H9 (cell line): Measurements from ENCODE around the gene BMPR1A. TPM values are rescaled to one million over a fixed set of nuclear protein-coding genes. Genes with fewer than 3 reads are reported as not detected.

Experiments
- DNase-seq: peaks from one replicate; pipeline ENCODE4 v3.0.0-alpha.2; 2017
- H2AFZ ChIP-seq: one replicate; pipeline ENCODE4 v1.6.1; 2013; ENCODE audit warnings: mild to moderate bottlenecking, low read length, control low read depth, moderate library complexity
- H2AK5ac ChIP-seq: 2 replicates; pipeline ENCODE4 v1.6.1; 2013; ENCODE audit warnings: low read length, control low read depth, mixed read lengths; ENCODE audit not compliant: insufficient read length
- H2BK120ac ChIP-seq: one replicate; pipeline ENCODE4 v1.6.1; 2013; ENCODE audit warnings: low read depth, mild to moderate bottlenecking, low read length, control low read depth, inconsistent platforms; ENCODE audit not compliant: poor library complexity, severe bottlenecking
- H2BK12ac ChIP-seq: 2 replicates; pipeline ENCODE4 v1.6.1; 2013; ENCODE audit warnings: low read length, control low read depth, mixed read lengths, low read depth; ENCODE audit not compliant: insufficient read length
- H2BK15ac ChIP-seq: 2 replicates; pipeline ENCODE4 v1.6.1; 2013; ENCODE audit warnings: low read depth, low read length, control low read depth
- H2BK20ac ChIP-seq: one replicate; pipeline ENCODE4 v1.6.1; 2013; ENCODE audit warnings: low read depth, mild to moderate bottlenecking, low read length, control low read depth, inconsistent platforms; ENCODE audit not compliant: poor library complexity, severe bottlenecking
- H2BK5ac ChIP-seq: 2 replicates; pipeline ENCODE4 v1.6.1; 2013; ENCODE audit warnings: low read length, control low read depth, mixed read lengths; ENCODE audit not compliant: insufficient read length
- H3K14ac ChIP-seq: 2 replicates; pipeline ENCODE4 v1.6.1; 2013; ENCODE audit warnings: low read length, control low read depth; ENCODE audit not compliant: insufficient read depth
- H3K18ac ChIP-seq: 2 replicates; pipeline ENCODE4 v1.6.1; 2013; ENCODE audit warnings: low read depth, mild to moderate bottlenecking, mixed read lengths, low read length, control low read depth; ENCODE audit not compliant: insufficient read length
- H3K23ac ChIP-seq: 2 replicates; pipeline ENCODE4 v1.6.1; 2013; ENCODE audit warnings: low read length, control low read depth, mixed read lengths, low read depth; ENCODE audit not compliant: insufficient read length
- H3K23me2 ChIP-seq: 2 replicates; pipeline ENCODE4 v1.6.1; 2013; ENCODE audit warnings: low read depth, mild to moderate bottlenecking, mixed read lengths, low read length, control low read depth; ENCODE audit not compliant: insufficient read length, poor library complexity, severe bottlenecking
- H3K27ac ChIP-seq: 2 replicates; pipeline ENCODE4 v1.5.1; 2013; ENCODE audit warnings: low read length, control low read depth, mixed read lengths, low read depth; ENCODE audit not compliant: insufficient read length
- H3K27me3 ChIP-seq: 2 replicates; pipeline ENCODE4 v1.6.1; 2013; ENCODE audit warnings: low read length, control low read depth, inconsistent platforms; ENCODE audit not compliant: insufficient read depth
- H3K4ac ChIP-seq: 2 replicates; pipeline ENCODE4 v1.6.1; 2013; ENCODE audit warnings: low read depth, mild to moderate bottlenecking, control low read depth, inconsistent platforms, low read length, moderate library complexity
- H3K4me1 ChIP-seq: 2 replicates; pipeline ENCODE4 v1.6.1; 2013; ENCODE audit warnings: low read length, control low read depth, inconsistent platforms; ENCODE audit not compliant: insufficient read depth
- H3K4me2 ChIP-seq: 2 replicates; pipeline ENCODE4 v1.6.1; 2013; ENCODE audit warnings: low read length, control low read depth, mixed read lengths; ENCODE audit not compliant: insufficient read length, insufficient read depth
- H3K56ac ChIP-seq: 2 replicates; pipeline ENCODE4 v1.6.1; 2013; ENCODE audit warnings: low read depth, mild to moderate bottlenecking, mixed read lengths, low read length, control low read depth; ENCODE audit not compliant: insufficient read length
- H3K79me1 ChIP-seq: 2 replicates; pipeline ENCODE4 v1.6.1; 2013; ENCODE audit warnings: low read depth, mild to moderate bottlenecking, moderate library complexity, low read length, control low read depth, inconsistent platforms; ENCODE audit not compliant: insufficient read depth, poor library complexity, severe bottlenecking
- H3K79me2 ChIP-seq: 2 replicates; pipeline ENCODE4 v1.6.1; 2013; ENCODE audit warnings: low read length, control low read depth, inconsistent platforms; ENCODE audit not compliant: insufficient read depth
- H3K9ac ChIP-seq: 2 replicates; pipeline ENCODE4 v1.6.1; 2013; ENCODE audit warnings: low read length, control low read depth, mixed read lengths; ENCODE audit not compliant: insufficient read length; ENCODE audit errors: extremely low read depth
- H3K9me3 ChIP-seq: one replicate; pipeline ENCODE4 v1.6.1; 2013; ENCODE audit warnings: low read depth, low read length, inconsistent platforms; ENCODE audit not compliant: control insufficient read depth
- H3T11ph ChIP-seq: one replicate; pipeline ENCODE4 v1.6.1; 2013; ENCODE audit warnings: mild to moderate bottlenecking, low read length, control low read depth, inconsistent platforms
- H4K20me1 ChIP-seq: one replicate; pipeline ENCODE4 v1.6.1; 2013; ENCODE audit not compliant: control insufficient read depth, insufficient read length, insufficient read depth
- H4K5ac ChIP-seq: 2 replicates; pipeline ENCODE4 v1.6.1; 2013; ENCODE audit warnings: low read depth, mild to moderate bottlenecking, mixed read lengths, low read length, control low read depth; ENCODE audit not compliant: insufficient read length
- H4K8ac ChIP-seq: replicated peaks from 2 replicates; pipeline ENCODE4 v1.6.1; 2013; ENCODE audit warnings: low read length, control low read depth, mixed read lengths, low read depth; ENCODE audit not compliant: insufficient read length
- H4K91ac ChIP-seq: 2 replicates; pipeline ENCODE4 v1.6.1; 2013; ENCODE audit warnings: low read depth, mild to moderate bottlenecking, moderate library complexity, mixed read lengths, low read length, control low read depth; ENCODE audit not compliant: insufficient read length
- H3K27ac Mint-ChIP-seq, 3 experiments: 2 replicates in 2 of 3; 3 replicates in 1 of 3; pipeline ENCODE4 v1.8.0; 2020 to 2021; ENCODE audit warnings: mixed read lengths in 3 of 3, mild to moderate bottlenecking in 1 of 3, moderate library complexity in 1 of 3
- H3K27me3 Mint-ChIP-seq: 2 replicates; pipeline ENCODE4 v1.8.0; 2021; ENCODE audit warnings: low read depth, mild to moderate bottlenecking, moderate library complexity, mixed read lengths
- H3K36me3 Mint-ChIP-seq, 3 experiments: 2 replicates in 2 of 3; 3 replicates in 1 of 3; pipeline ENCODE4 v1.8.0; 2020 to 2021; ENCODE audit warnings: low read depth in 3 of 3, mixed read lengths in 3 of 3; ENCODE audit not compliant: insufficient read depth in 1 of 3
- H3K4me1 Mint-ChIP-seq, 2 experiments: 2 replicates each; pipeline ENCODE4 v1.8.0; 2020; ENCODE audit warnings: mixed read lengths in 2 of 2
- H3K4me3 Mint-ChIP-seq, 2 experiments: 2 replicates in 1 of 2; 3 replicates in 1 of 2; pipeline ENCODE4 v1.8.0; 2020 to 2021; ENCODE audit warnings: mild to moderate bottlenecking in 2 of 2, mixed read lengths in 2 of 2, moderate library complexity in 1 of 2
- H3K9me3 Mint-ChIP-seq, 2 experiments: 2 replicates in 1 of 2; 3 replicates in 1 of 2; pipeline ENCODE4 v1.8.0; 2020; ENCODE audit warnings: mild to moderate bottlenecking in 2 of 2, mixed read lengths in 2 of 2, moderate library complexity in 1 of 2
- WGBS: extraction: QIAGEN DNeasy Blood & Tissue Kit; methylation state at CpG from one replicate; pipeline ENCODE4 v1.1.7; 2013; ENCODE audit warnings: missing lambda C conversion rate, low lambda C conversion rate, mixed read lengths; ENCODE audit not compliant: insufficient read length; ENCODE audit errors: extremely low coverage; 5-methylcytosine and 5-hydroxymethylcytosine counted together
- total RNA-seq: library from RNA; stranded (reverse); gene quantifications from 2 replicates; pipeline ENCODE4 v1.2.1, GENCODE V29; 2021
- TF ChIP-seq, protein P1 (sequence below): fragments of 200-600 bp; sonication (generic); conservative IDR thresholded peaks from 3 replicates; pipeline ENCODE4 v1.8.0; 2021; ENCODE audit warnings: antibody characterized with exemption, mild to moderate bottlenecking

Gene BMPR1A
- total RNA-seq, 1 experiment from 2014 or later: 138 TPM

- Histone ChIP-seq H4K20me1 (no peaks in the 10 kb centered on the region), H3K18ac (no peak overlapping the region), H2BK12ac (no peak overlapping the region), H3K9ac (no peak overlapping the region), H2BK5ac (no peak overlapping the region), H3K27me3 (no peaks in the 10 kb centered on the region), H3K79me1 (no peaks in the 10 kb centered on the region), H3K4me2 (no peak overlapping the region), H2BK15ac (no peak overlapping the region), H3K14ac (no peak overlapping the region), H4K5ac (no peak overlapping the region), H3K56ac (no peak overlapping the region), H3K4ac (no peak overlapping the region), H3K9me3 (no peaks in the 10 kb centered on the region), H4K91ac (no peak overlapping the region), H3T11ph (no peak overlapping the region), H3K4me1 (no peaks in the 10 kb centered on the region), H4K8ac (no peak overlapping the region), H2AK5ac (no peak overlapping the region), H3K27ac (no peak overlapping the region), H3K23ac (no peak overlapping the region), H2BK120ac (no peak overlapping the region), H2BK20ac (no peak overlapping the region), H2AFZ (no peak overlapping the region), H3K79me2 (no peaks in the 10 kb centered on the region), H3K23me2 (no peaks in the 10 kb centered on the region)
- Mint-ChIP-seq H3K36me3 (no peaks in the 10 kb centered on the region), H3K27me3 (peaks cover 5% of the 10 kb centered on the region; the same call in 1 of the 2 replicates), H3K27ac (no peak overlapping the region; a peak in 1 of 7 replicates), H3K4me1 (peaks cover 12 to 16% of the 10 kb centered on the region in 2 experiments), H3K4me3 (no peak overlapping the region), H3K9me3 (no peaks in the 10 kb centered on the region)
- DNase-seq: no peak
- WGBS: no CpG with 5 or more reads among the region's 2 CpGs
- TF ChIP-seq, protein P1, sequence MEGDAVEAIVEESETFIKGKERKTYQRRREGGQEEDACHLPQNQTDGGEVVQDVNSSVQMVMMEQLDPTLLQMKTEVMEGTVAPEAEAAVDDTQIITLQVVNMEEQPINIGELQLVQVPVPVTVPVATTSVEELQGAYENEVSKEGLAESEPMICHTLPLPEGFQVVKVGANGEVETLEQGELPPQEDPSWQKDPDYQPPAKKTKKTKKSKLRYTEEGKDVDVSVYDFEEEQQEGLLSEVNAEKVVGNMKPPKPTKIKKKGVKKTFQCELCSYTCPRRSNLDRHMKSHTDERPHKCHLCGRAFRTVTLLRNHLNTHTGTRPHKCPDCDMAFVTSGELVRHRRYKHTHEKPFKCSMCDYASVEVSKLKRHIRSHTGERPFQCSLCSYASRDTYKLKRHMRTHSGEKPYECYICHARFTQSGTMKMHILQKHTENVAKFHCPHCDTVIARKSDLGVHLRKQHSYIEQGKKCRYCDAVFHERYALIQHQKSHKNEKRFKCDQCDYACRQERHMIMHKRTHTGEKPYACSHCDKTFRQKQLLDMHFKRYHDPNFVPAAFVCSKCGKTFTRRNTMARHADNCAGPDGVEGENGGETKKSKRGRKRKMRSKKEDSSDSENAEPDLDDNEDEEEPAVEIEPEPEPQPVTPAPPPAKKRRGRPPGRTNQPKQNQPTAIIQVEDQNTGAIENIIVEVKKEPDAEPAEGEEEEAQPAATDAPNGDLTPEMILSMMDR: no peak
Observed at GRCh38 chr10:86723009-86723408, 33.4 kb upstream of the BMPR1A start.
